Measurements from ENCODE around the gene DOCK1.

DOCK1 gene

GRCh38 chr10:127467811-127468210 lies 562.6 kb downstream of the DOCK1 start:
- Histone ChIP-seq H4K20me1 (no peaks in the 10 kb centered on the region), H3K36me3 (no peaks in the 10 kb centered on the region), H3K4me3 (no peak overlapping the region), H3K4me1 (no peaks in the 10 kb centered on the region), H3K27ac (no peak overlapping the region), H3K27me3 (no peaks in the 10 kb centered on the region; the same call in 1 of the 2 replicates), H3K4me2 (no peak overlapping the region), H3K9ac (no peak overlapping the region), H3K9me3 (no peaks in the 10 kb centered on the region)
- no peak for TF ChIP-seq Cebpa-rat (IDR thresholded peaks at IDR 0.05)

- Histone ChIP-seq H4K20me1 (no peaks in the 10 kb centered on the region), H3K9ac (no peak overlapping the region), H3K9me3 (no peaks in the 10 kb centered on the region), H3K4me2 (no peak overlapping the region), H3K4me1 (no peaks in the 10 kb centered on the region), H3K36me3 (no peaks in the 10 kb centered on the region), H3K4me3 (no peak overlapping the region), H3K27ac (no peak overlapping the region), H3K27me3 (no peaks in the 10 kb centered on the region; the same call in 1 of the 2 replicates)
- TF ChIP-seq Cebpa-rat (IDR thresholded peaks at IDR 0.05), result no peak
Observed at GRCh38 chr10:127468632-127469031, 563.4 kb downstream of the DOCK1 start.

- TF ChIP-seq Cebpa-rat (IDR thresholded peaks at IDR 0.05), result no peak
- no peaks in the 10 kb centered on the region; the same call in 1 of the 2 replicates for H3K27me3 ChIP-seq
Observed at GRCh38 chr10:127470911-127471310, 565.7 kb downstream of the DOCK1 start.

GRCh38 chr10:127472976-127473375 lies 567.7 kb downstream of the DOCK1 start:
- Histone ChIP-seq H3K4me3 (no peak overlapping the region), H3K36me3 (no peaks in the 10 kb centered on the region), H3K9me3 (no peaks in the 10 kb centered on the region), H3K4me2 (no peak overlapping the region), H3K27me3 (no peaks in the 10 kb centered on the region; the same call in 1 of the 2 replicates), H3K27ac (no peak overlapping the region), H4K20me1 (no peaks in the 10 kb centered on the region), H3K4me1 (no peaks in the 10 kb centered on the region), H3K9ac (no peak overlapping the region)
- no peak for TF ChIP-seq Cebpa-rat (IDR thresholded peaks at IDR 0.05)

More at GRCh38 chr10:127470911-127471310, 565.7 kb downstream of the DOCK1 start:
- H3K9ac ChIP-seq, result no peak overlapping the region
- H3K9me3 ChIP-seq, result no peaks in the 10 kb centered on the region
- no peak overlapping the region for H3K4me2 ChIP-seq
- no peak overlapping the region for H3K27ac ChIP-seq
- no peaks in the 10 kb centered on the region for H4K20me1 ChIP-seq
- no peak overlapping the region for H3K4me3 ChIP-seq
- no peaks in the 10 kb centered on the region for H3K4me1 ChIP-seq
- H3K36me3 ChIP-seq, result no peaks in the 10 kb centered on the region

- H3K9me3 ChIP-seq, result no peaks in the 10 kb centered on the region
- H3K4me1 ChIP-seq, result no peaks in the 10 kb centered on the region
- no peak overlapping the region for H3K4me3 ChIP-seq
- H3K9ac ChIP-seq, result no peak overlapping the region
- H3K27me3 ChIP-seq, result no peaks in the 10 kb centered on the region; the same call in 1 of the 2 replicates
- TF ChIP-seq Cebpa-rat (IDR thresholded peaks at IDR 0.05), result no peak
- no peak overlapping the region for H3K4me2 ChIP-seq
- no peaks in the 10 kb centered on the region for H4K20me1 ChIP-seq
- H3K27ac ChIP-seq, result no peak overlapping the region
- no peaks in the 10 kb centered on the region for H3K36me3 ChIP-seq
Observed at GRCh38 chr10:127474501-127474900, 569.3 kb downstream of the DOCK1 start.

- Histone ChIP-seq H3K4me3 (no peak overlapping the region), H3K9me3 (no peaks in the 10 kb centered on the region), H3K36me3 (no peaks in the 10 kb centered on the region), H3K4me2 (no peak overlapping the region), H3K4me1 (peaks cover 6% of the 10 kb centered on the region; the same call in 1 of the 2 replicates), H3K27ac (no peak overlapping the region), H3K9ac (no peak overlapping the region), H4K20me1 (no peaks in the 10 kb centered on the region), H3K27me3 (no peaks in the 10 kb centered on the region)
- TF ChIP-seq Cebpa-rat (IDR thresholded peaks at IDR 0.05), result no peak
Observed at GRCh38 chr10:127485153-127485857, 580.1 kb downstream of the DOCK1 start.

GRCh38 chr10:127486355-127486754 lies 581.1 kb downstream of the DOCK1 start:
- no peak overlapping the region for H3K27ac ChIP-seq
- no peak for TF ChIP-seq Cebpa-rat (IDR thresholded peaks at IDR 0.05)
- no peaks in the 10 kb centered on the region for H3K27me3 ChIP-seq
- no peaks in the 10 kb centered on the region for H3K36me3 ChIP-seq
- H3K9me3 ChIP-seq, result no peaks in the 10 kb centered on the region
- H3K4me2 ChIP-seq, result no peak overlapping the region
- no peak overlapping the region for H3K4me3 ChIP-seq
- no peaks in the 10 kb centered on the region for H3K4me1 ChIP-seq
- no peaks in the 10 kb centered on the region for H4K20me1 ChIP-seq
- no peak overlapping the region for H3K9ac ChIP-seq

GRCh38 chr10:127492607-127493250 lies 587.5 kb downstream of the DOCK1 start:
- Histone ChIP-seq H3K4me3 (no peak overlapping the region), H4K20me1 (no peaks in the 10 kb centered on the region), H3K27ac (no peak overlapping the region), H3K36me3 (no peaks in the 10 kb centered on the region), H3K9me3 (no peaks in the 10 kb centered on the region), H3K4me2 (no peak overlapping the region), H3K27me3 (no peaks in the 10 kb centered on the region), H3K9ac (no peak overlapping the region), H3K4me1 (peaks cover 6% of the 10 kb centered on the region; the same call in 1 of the 2 replicates)
- TF ChIP-seq Cebpa-rat (IDR thresholded peaks at IDR 0.05), result no peak

- Histone ChIP-seq H3K9ac (no peak overlapping the region), H3K36me3 (no peaks in the 10 kb centered on the region), H3K4me2 (no peak overlapping the region), H3K4me3 (no peak overlapping the region), H3K27me3 (no peaks in the 10 kb centered on the region), H3K4me1 (peaks cover 6% of the 10 kb centered on the region), H3K27ac (no peak overlapping the region), H3K9me3 (no peaks in the 10 kb centered on the region), H4K20me1 (no peaks in the 10 kb centered on the region)
- TF ChIP-seq Cebpa-rat (IDR thresholded peaks at IDR 0.05), result no peak
Observed at GRCh38 chr10:127496035-127496434, 590.8 kb downstream of the DOCK1 start.

- no peaks in the 10 kb centered on the region for H4K20me1 ChIP-seq
- no peak overlapping the region for H3K4me3 ChIP-seq
- no peaks in the 10 kb centered on the region for H3K27me3 ChIP-seq
- no peak for TF ChIP-seq Cebpa-rat (IDR thresholded peaks at IDR 0.05)
- H3K4me1 ChIP-seq, result peaks cover 6% of the 10 kb centered on the region
- no peak overlapping the region for H3K27ac ChIP-seq
- no peak overlapping the region for H3K4me2 ChIP-seq
- H3K36me3 ChIP-seq, result no peaks in the 10 kb centered on the region
- H3K9ac ChIP-seq, result no peak overlapping the region
- no peaks in the 10 kb centered on the region for H3K9me3 ChIP-seq
Observed at GRCh38 chr10:127497685-127498084, 592.5 kb downstream of the DOCK1 start.
